Fibroblast of lung (primary cell): ENCODE data around the gene SLC2A3.

Experiments
- EZH2 ChIP-seq: IDR thresholded peaks from 2 replicates; pipeline ENCODE4 v1.5.1; 2012; ENCODE audit warnings: low read length, control low read depth, mild to moderate bottlenecking; ENCODE audit errors: missing control alignments
- TF ChIP-seq, protein P1 (sequence below), 2 donors: IDR thresholded peaks in 1 of 2; conservative IDR thresholded peaks in 1 of 2; 1 replicate in 1 of 2; 2 replicates in 1 of 2; pipeline ENCODE4 v1.5.1; 2011 to 2012; ENCODE audit warnings: low read length in 2 of 2, control low read depth in 1 of 2, inconsistent platforms in 1 of 2, low read depth in 1 of 2, mild to moderate bottlenecking in 1 of 2

- TF ChIP-seq, protein P1, sequence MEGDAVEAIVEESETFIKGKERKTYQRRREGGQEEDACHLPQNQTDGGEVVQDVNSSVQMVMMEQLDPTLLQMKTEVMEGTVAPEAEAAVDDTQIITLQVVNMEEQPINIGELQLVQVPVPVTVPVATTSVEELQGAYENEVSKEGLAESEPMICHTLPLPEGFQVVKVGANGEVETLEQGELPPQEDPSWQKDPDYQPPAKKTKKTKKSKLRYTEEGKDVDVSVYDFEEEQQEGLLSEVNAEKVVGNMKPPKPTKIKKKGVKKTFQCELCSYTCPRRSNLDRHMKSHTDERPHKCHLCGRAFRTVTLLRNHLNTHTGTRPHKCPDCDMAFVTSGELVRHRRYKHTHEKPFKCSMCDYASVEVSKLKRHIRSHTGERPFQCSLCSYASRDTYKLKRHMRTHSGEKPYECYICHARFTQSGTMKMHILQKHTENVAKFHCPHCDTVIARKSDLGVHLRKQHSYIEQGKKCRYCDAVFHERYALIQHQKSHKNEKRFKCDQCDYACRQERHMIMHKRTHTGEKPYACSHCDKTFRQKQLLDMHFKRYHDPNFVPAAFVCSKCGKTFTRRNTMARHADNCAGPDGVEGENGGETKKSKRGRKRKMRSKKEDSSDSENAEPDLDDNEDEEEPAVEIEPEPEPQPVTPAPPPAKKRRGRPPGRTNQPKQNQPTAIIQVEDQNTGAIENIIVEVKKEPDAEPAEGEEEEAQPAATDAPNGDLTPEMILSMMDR (conservative IDR thresholded peaks at IDR 0.05 in 1 of 2, IDR thresholded peaks at IDR 0.05 in 1 of 2; ENCODE audit: low read depth in 1 of 2, low read length in 2 of 2), result no peak
- no peak for TF ChIP-seq EZH2
Measured at GRCh38 chr12:7966563-7966962, 30.6 kb upstream of the SLC2A3 start.
